ENCODE measurements around the gene FAM234B. TPM values are rescaled to one million over a fixed set of nuclear protein-coding genes. Genes with fewer than 3 reads are reported as not detected.

The FAM234B gene
- total and polyA plus RNA-seq, 2 experiments from 2014 or later, result 0.66 to 4.1 TPM

DNA sequence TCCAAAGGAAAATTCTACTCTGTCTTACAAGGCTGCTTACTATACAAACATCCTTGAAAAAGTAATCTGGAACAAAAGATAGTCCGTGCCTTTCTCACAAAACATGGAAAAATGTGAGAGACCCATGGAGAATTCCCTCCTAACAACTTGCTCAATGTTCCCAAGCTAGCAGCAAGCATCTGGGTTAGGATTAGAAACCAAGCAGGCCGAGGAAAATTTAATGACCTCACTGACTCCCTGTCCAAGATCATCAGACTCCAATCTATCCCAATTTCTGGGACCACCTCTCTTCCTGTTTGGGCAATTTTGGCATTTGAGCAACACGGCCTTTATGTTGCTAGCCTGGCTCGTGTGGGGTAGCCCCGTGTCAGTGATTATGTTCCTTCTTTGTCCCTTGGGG lies 77.4 kb downstream of the FAM234B start:
- H2AFZ ChIP-seq, result no peak overlapping the region
- DNase-seq (ENCODE audit: low spot score), result no peak
- no peaks in the 10 kb centered on the region for H4K20me1 ChIP-seq (ENCODE audit: insufficient read depth, poor library complexity, severe bottlenecking)
- peaks cover 9% of the 10 kb centered on the region for H3K4me1 ChIP-seq (ENCODE audit: insufficient read depth)
- H3K79me2 ChIP-seq, result no peaks in the 10 kb centered on the region
- WGBS (ENCODE audit: low lambda C conversion rate, missing lambda C conversion rate), result 96% methylated on average over 5 of the region's 5 CpGs
- H3K4me3 ChIP-seq, result no peak overlapping the region
- H3K27me3 ChIP-seq, result no peaks in the 10 kb centered on the region
- H3K4me2 ChIP-seq, result no peak overlapping the region
- no peaks in the 10 kb centered on the region for H3K36me3 ChIP-seq (replicated peaks; ENCODE audit: insufficient read depth, low read depth)
- no peaks in the 10 kb centered on the region for H3K9me2 ChIP-seq (replicated peaks; ENCODE audit: insufficient read depth)
- TF ChIP-seq, protein P1, sequence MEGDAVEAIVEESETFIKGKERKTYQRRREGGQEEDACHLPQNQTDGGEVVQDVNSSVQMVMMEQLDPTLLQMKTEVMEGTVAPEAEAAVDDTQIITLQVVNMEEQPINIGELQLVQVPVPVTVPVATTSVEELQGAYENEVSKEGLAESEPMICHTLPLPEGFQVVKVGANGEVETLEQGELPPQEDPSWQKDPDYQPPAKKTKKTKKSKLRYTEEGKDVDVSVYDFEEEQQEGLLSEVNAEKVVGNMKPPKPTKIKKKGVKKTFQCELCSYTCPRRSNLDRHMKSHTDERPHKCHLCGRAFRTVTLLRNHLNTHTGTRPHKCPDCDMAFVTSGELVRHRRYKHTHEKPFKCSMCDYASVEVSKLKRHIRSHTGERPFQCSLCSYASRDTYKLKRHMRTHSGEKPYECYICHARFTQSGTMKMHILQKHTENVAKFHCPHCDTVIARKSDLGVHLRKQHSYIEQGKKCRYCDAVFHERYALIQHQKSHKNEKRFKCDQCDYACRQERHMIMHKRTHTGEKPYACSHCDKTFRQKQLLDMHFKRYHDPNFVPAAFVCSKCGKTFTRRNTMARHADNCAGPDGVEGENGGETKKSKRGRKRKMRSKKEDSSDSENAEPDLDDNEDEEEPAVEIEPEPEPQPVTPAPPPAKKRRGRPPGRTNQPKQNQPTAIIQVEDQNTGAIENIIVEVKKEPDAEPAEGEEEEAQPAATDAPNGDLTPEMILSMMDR (IDR thresholded peaks at IDR 0.05; ENCODE audit: poor library complexity), result no peak
- TF ChIP-seq EZH2phosphoT487 (IDR thresholded peaks at IDR 0.05; ENCODE audit: low read depth, severe bottlenecking, unreplicated experiment) (no peak), EZH2 (IDR thresholded peaks at IDR 0.05; ENCODE audit: borderline replicate concordance) (no peak)
- no peaks in the 10 kb centered on the region for H3K9me3 ChIP-seq (ENCODE audit: low read depth)
- no peak overlapping the region for H3K27ac ChIP-seq

DNA sequence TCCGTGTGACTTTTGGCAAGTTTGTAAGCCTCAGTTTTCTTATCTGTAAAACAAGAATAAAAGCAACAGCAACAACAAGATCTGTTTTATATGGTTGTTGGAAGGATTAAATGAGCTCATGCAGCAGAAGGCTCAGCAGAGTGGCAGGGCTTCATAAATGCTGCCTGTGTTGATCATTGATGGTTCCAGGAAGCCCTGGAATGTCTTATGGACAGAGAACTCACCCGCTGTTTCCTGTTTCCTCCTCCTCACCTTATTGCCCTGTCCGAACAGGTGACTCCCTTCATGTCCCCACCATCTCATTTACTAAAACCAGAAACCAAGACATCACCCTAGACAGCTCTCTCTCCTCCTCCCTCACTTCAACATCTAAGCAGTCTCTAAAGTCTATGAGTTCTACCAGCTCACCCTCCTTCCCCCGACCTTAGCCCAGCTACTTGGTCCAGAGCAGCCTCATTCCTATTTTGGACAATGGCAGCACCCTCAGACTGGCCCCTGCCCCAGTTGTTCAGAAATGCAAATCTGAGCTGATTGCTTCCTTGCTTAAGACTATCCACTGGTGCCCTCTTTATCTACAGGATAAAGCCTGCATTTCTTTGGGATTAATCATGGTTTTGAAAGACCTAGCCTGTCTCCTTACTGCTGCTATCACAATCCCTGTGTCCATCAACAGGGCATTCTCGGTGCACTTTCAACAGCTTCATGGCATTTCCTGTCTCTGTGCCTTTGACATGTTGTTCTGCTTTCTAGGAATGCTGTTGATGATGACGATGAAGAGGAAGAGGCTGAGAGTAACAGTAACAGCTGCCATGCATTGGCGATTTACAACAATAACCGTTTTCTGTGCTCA lies 80.7 kb downstream of the FAM234B start:
- WGBS (ENCODE audit: low lambda C conversion rate, missing lambda C conversion rate), result 69% methylated on average over 8 of the region's 8 CpGs
- Histone ChIP-seq H3K4me2 (no peak overlapping the region), H3K79me2 (no peaks in the 10 kb centered on the region), H3K36me3 (replicated peaks; ENCODE audit: insufficient read depth, low read depth) (no peaks in the 10 kb centered on the region), H3K27ac (peak overlapping the region; percentile 67), H3K4me1 (ENCODE audit: insufficient read depth) (peaks cover 23% of the 10 kb centered on the region), H2AFZ (no peak overlapping the region), H3K9me3 (ENCODE audit: low read depth) (no peaks in the 10 kb centered on the region), H4K20me1 (ENCODE audit: insufficient read depth, poor library complexity, severe bottlenecking) (no peaks in the 10 kb centered on the region), H3K9me2 (replicated peaks; ENCODE audit: insufficient read depth) (no peaks in the 10 kb centered on the region), H3K4me3 (no peak overlapping the region), H3K27me3 (no peaks in the 10 kb centered on the region)
- TF ChIP-seq, protein P1 (IDR thresholded peaks at IDR 0.05; ENCODE audit: poor library complexity), result no peak
- TF ChIP-seq EZH2phosphoT487 (IDR thresholded peaks at IDR 0.05; ENCODE audit: low read depth, severe bottlenecking, unreplicated experiment) (no peak), EZH2 (IDR thresholded peaks at IDR 0.05; ENCODE audit: borderline replicate concordance) (no peak)
- peak; percentile 35 for DNase-seq (ENCODE audit: low spot score)

DNA sequence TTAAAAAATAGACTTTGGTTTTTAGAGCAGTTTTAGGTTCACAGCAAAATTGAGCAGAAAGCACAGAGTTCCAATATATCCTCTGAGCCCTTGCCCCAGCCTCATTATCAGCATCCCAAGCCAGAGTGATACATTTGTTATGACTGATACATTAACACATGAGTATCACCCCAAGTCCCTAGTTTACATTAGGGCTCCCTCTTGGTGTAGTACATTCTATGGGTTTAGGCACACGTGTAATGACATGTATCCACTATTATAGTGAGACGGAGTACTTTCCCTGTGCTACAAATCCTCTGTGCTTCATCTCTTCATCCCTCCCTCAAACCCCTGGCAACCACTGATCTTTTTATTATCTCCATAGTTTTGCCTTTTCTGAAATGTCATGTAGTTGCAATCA lies 81.8 kb downstream of the FAM234B start:
- Histone ChIP-seq H3K4me1 (ENCODE audit: insufficient read depth) (peaks cover 28% of the 10 kb centered on the region), H3K36me3 (replicated peaks; ENCODE audit: insufficient read depth, low read depth) (no peaks in the 10 kb centered on the region), H3K79me2 (no peaks in the 10 kb centered on the region), H4K20me1 (ENCODE audit: insufficient read depth, poor library complexity, severe bottlenecking) (no peaks in the 10 kb centered on the region), H2AFZ (no peak overlapping the region), H3K9me3 (ENCODE audit: low read depth) (no peaks in the 10 kb centered on the region), H3K27ac (no peak overlapping the region), H3K27me3 (no peaks in the 10 kb centered on the region), H3K4me3 (no peak overlapping the region), H3K4me2 (no peak overlapping the region), H3K9me2 (replicated peaks; ENCODE audit: insufficient read depth) (no peaks in the 10 kb centered on the region)
- TF ChIP-seq, protein P1 (IDR thresholded peaks at IDR 0.05; ENCODE audit: poor library complexity), result no peak
- TF ChIP-seq EZH2 (IDR thresholded peaks at IDR 0.05; ENCODE audit: borderline replicate concordance) (no peak), EZH2phosphoT487 (IDR thresholded peaks at IDR 0.05; ENCODE audit: low read depth, severe bottlenecking, unreplicated experiment) (no peak)
- 98% methylated on average over 2 of the region's 2 CpGs for WGBS (ENCODE audit: low lambda C conversion rate, missing lambda C conversion rate)
- no peak for DNase-seq (ENCODE audit: low spot score)
